GM19395 (cell line): Measurements from ENCODE around the gene GATA3.
A peak's percentile ranks its signal among the peaks of the same experiment; 100 is the strongest.

Source experiments
- ATAC-seq: cut with Tn5 transposase; IDR thresholded peaks from one replicate; pipeline ENCODE4 v1.9.1; 2021; ENCODE audit warnings: mild to moderate bottlenecking, moderate library complexity; ENCODE audit not compliant: unreplicated experiment

Gene GATA3

DNA sequence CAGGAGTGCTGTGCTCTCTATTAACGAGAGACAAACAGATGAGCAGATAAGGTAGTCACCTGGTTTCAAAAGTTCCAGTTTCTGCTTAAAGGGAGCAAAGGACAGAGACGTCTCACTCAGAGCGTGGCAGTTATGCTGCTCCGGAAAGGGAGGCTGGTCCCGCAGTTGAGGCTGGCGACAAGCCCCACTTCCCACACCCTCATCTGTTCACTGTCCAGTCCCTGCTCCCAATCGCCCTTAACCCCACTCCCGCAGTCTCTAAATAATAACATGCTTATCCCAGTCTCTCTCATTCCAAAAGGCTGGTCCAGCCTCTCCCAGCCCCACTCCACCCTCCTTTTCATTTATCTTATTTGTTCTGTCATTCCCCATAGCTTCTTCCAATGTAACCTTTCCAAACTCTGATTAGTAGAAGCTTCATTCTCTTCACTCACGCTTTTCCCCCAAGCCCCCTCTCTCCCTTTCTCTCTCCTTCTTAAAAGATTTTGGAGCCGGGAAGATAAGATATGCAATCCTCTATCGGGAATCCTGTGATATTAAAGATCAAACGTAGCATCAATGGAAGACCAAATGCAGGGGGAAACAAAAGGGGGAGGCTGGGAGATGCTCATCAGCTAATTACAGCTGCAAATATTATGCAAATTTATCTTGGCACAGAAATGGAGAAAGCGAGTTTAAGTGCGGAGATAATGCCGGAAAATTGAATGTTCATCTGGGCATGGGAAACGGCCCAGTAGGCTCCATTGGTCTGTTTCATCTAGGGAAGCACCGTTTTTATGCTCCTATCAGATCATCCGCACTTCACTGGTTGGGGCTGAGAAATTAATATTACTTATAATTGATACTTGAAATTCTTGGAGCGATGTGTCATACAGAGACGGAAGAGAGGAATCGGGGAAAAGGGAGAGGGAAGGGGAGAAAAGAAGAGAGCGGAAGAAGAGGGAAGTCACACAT lies 16.3 kb upstream of the GATA3 start:
- ATAC-seq, result no peak

DNA sequence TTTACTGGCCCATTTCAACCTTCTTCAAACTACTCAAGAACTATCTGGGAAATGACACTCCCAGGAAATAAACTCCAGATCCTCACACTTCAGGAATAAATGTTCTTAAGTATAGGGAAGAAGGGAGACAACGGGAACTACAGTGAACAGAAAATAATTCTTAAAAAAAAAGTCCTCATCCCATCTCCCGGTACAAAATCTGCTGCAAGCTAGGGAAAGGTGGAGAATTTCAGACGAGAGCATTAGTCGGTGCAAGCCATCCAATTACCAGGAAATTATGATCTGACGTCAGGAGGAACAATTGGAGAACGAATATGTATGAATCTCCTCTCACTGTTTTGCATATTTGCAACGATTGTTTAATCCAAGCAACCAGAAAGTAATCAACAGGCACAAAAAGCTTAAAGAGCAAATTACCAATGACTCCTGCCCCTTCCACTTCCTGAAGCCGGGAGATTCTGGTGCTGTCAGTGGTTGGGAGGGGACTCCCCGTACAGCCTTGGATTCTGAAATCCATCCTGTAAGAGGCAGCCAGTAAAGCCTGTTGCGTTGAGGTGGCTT lies 15.1 kb upstream of the GATA3 start:
- ATAC-seq, result no peak

DNA sequence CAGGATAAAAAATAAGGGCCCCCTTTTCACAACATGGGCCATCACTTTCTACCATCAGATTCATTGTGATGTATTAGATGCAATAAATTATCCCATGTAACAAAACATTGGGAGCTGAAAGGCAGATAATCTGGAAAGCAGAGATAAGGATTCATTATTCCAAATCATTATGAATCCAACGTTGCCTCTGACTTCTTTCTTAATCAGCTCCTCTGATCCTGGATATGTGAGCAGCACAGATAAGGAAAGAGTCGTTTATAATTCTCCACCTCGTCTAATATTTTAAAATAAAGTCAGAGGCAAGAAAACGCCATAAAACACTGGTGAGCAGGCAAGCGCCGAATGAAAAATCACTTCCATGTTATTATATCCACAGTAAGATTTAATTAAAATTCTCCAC lies 13.8 kb upstream of the GATA3 start:
- ATAC-seq, result no peak

DNA sequence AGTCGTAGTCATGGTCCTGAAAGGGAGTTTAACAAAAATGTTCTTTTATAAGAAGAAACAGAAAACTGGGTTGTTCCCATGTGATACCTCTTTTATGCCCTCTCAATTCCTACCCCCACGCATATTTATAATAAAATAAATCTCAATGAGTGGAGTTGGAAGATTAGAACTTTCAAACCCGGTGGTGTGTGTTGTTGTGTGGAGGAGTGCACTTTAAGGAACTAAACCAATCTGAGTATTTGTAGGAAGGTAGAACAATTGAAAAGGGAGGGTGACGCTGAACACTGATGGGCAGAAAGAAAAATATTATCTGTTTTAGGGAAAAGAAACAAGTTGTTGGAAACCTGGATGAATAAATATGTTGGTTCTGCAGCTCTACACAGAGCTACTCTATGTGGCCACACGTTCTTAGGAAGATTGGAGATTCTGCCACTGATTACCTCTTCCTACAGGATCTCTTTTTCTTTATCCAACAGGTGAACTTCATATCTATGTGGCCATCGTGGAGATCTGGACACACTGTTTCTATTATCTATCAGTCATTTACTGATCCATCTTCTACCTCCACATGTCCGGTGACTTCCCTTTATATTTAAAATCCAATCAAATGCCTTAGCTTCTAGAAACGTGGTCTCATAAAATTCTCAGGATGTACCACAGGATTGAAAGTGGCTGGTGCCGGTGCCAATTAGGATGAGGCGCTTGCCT lies 13.1 kb upstream of the GATA3 start:
- no peak for ATAC-seq

DNA sequence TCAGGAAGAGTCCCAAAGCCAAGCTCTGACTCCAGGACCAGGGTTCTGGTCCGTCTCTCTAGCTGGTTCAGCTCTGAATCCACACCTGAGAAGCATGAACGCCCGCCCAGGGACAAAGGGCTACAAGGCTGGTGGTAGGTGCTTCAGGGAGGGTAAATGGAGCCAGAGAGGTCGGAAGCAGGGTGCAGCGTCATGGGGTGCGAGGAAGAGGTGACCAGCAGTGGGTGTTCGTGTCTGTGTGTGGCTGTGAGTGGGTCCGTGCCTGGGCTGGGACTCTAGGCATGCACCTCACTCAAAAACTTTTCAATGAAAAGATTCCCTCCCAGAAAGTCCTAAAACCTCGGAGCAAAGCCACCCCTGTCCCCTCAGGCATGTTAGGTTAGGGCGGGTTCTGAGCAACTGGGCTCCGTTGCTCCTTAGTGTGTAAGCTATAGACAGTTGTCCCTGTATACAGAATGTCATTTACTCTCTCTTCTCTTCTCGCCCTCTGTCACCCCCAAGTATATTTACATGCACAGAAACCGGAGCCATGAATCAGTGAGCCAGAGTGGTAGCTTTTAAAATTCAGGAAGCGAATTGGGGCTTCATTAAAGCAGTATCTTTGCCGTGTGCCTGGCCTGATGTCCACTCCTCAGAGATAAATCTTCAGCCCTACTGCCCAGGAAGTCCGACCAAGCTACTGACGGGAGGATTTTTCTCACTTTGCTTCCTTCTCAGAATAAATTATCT lies 12.3 kb upstream of the GATA3 start:
- ATAC-seq, result no peak

DNA sequence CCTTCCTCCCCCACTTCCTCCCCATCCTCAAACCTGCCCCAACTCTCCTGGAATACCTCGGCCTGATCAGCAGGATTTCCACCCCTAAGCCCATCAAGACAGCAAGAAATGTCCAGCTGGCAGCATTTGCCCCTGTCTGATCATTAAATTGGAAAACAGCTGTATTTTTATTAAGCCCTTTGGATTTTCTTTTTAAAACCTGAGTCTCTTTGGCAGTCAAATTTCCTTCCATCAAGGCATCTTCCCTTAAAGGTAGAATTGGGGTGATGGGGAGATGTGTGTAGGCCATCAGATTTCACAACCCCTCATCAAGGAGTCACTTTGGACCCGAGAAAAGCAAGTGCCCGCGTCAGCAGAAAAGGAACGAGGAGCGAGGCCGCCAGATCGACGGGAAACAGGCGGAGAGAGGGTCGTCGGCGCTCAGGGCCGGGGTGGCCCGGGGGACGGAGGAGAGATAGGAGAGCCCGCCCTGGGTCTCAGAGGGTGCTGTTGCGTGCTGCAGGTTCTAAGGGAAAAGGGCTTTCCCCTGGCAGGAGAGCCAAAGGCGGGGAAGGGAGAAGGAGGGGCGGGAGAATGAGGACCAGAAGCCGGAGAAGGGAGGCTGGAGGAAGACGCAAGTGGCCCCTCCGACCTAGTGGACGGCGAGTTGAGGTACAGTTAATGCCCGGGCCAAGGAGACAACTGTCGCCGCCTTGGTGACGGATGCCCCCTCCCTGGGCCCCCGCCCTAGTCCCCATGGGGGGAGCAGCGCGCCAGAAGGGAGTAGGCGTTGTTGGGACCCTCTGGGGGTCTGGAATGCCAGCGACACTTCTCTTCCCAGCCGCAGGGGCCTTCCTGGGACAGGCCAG lies 11.5 kb upstream of the GATA3 start:
- ATAC-seq, result no peak

DNA sequence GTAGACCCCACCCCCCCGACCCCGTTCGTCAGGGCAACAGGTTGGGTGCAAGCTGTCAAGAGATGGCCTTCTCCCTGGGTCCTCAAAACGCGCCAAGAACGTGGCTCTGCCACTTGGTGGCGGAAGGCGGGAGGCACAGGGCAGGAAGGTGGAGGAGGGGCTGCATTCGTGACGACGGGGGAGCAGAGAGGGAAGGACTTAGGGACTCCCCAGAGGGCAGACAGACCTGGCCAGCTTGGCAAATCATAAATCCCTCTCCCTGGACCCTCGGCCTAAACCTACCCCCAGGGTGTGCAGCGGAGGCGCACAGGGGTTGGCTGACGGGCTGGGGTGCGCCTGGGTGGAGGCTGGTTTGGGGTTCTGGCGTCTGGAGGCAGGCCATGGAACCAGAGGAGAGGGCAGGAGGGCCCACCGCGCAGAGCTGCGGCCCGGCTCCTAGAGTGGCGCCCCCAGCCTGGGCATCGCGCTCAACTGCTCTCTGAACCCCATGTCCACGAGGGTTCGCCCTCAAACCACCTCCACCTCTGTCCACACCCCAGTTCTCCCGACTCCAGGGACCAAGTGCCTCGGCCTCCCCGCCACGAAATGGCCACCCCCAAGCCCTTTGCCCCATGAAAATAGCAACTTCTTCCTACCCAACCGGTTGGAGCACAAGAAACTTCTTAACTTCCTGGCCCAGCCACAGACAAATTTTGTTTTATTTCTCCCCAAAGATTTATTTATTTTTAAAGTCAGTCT lies 10.8 kb upstream of the GATA3 start:
- ATAC-seq, result no peak

DNA sequence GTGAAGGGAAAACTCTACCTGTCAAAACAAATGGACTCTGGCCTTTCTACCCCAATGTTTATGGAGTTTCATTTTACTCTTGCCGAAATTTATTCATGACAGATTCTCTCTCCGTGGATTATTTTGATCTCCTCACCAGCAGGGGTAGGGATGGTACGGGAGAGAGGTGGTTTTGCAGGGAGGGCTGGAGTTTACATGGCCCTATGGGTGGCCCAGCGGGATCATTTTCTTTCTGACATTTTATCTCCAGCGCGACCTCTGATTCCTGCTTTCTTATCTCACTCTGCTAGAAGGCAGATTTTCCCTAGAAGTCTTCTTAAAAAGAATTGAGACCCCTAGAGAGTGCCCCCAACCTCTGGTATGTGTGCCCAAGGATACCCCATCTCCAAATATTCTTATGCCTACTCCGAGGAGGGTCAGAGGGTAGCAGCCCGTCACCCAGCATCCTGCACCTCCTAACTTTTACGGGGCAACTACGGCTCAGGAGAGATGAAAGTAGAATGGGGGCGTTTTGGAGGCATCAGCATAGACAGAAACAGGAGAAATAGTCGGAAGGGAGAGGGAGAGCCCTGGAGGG lies 10.1 kb upstream of the GATA3 start:
- no peak for ATAC-seq

DNA sequence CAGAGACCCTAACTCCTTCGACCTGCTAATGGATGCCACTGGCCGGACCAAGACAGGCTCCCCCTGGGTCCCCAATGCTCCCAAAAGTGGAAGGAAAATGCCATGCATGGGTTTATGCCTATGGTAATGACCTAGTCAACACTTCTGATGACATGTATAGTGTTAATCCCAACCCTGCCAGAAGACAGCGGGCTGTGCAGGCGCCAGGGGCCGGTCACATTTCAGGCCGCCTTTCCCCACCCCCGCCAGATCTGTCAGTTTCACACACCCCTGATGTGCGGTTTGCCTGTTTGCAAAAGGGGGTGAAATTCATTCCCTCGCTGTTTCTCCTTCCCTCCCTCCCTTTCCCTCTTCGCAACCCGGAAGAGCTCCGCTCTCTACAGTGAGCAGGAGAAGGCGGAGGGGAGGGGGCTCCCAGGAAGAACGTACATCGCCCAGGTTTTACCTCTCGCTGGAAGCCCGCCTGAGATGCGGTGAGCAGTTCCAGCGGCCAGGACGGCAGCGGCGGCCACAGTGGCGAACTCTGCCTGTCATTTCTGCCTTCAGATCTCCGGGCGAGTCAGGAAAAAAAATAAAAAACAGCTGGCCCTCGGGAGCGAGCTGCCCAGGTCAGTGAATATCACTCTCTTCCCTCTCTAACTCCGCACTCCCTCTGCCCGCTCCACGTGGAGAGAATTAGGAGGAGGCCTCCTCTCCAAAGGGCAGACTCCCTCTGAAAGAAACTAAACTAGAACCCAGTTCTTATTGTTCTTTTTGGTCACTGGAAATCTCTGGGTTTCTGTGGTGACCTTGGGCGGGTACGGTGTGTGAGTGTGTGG lies 9.4 kb upstream of the GATA3 start:
- ATAC-seq, result peak; percentile 36

DNA sequence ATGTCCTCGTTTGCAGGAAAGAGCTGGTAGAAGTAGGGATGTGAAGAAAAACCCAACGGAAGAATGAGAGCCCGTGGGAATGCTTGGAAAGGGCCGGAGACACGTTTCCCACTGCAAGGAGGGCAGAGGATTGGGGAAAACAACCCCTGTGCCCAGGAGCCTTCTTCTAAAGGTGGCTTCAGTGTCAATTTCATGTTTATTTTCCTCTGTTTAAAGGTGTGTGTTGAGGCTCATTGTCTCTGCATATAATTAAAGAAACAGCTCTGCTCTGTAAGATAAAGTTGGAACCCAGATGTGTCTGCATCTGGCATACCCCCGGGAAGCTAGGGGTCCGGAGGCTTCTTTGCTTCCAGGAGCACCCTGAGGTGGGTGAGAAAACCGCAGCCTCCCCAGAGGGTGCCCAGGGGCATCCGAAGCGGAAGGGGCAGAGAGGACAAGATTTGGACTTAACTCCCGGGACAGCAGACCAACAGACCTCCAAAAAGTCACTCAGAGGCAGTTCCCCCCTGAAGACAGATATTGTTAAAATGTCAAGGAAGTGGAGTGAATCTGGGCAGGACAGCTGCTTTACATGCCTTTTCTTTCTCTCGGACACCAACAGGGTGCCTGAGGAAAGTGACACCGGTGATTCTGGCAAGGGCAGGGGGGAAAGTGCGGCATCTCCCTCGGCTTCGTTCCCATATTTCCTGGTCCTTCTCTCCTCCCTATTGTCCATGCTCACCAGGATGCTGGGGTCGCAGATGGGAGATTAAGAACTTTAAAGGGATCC lies 8.6 kb upstream of the GATA3 start:
- no peak for ATAC-seq

DNA sequence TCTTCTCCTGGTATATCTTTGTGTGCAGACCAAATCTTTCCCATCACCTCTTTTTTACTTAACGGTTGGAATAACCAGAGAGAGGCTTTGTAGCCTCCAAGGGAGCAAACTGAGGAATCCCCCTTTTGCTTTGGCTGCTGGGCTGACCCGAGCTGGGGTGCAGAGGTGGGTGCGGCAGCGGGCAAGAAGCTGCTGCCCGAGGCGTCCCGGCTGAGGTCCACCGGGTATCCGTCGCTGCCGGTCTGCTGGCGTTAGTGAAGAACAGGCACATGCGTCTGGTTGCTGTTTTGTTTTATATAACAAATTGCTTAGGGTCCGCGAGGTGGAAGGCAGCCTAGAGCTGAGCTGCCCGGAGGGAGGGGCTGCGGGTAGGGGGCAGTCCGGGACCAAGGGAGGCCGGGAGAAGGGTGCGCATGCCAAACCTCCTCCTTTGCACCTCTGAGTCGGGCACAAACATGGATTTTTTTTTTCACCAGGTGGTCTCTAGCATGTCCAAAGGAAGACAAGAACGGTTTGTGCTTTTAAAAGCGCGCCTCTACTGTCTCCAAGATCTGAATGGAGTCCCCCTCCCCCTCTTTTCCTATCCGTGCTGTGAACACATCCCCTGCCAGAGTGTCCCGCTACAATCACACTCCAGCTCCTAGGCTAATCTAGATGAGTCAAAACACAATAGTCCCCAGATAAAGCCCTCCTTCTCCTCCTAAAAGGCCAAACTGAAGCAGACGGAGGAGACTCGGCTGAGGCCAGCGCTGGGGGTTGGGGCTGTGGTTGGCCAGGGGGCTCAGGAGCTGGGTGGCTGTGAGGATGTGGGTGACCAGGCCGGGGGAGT lies 6.8 kb upstream of the GATA3 start:
- no peak for ATAC-seq

DNA sequence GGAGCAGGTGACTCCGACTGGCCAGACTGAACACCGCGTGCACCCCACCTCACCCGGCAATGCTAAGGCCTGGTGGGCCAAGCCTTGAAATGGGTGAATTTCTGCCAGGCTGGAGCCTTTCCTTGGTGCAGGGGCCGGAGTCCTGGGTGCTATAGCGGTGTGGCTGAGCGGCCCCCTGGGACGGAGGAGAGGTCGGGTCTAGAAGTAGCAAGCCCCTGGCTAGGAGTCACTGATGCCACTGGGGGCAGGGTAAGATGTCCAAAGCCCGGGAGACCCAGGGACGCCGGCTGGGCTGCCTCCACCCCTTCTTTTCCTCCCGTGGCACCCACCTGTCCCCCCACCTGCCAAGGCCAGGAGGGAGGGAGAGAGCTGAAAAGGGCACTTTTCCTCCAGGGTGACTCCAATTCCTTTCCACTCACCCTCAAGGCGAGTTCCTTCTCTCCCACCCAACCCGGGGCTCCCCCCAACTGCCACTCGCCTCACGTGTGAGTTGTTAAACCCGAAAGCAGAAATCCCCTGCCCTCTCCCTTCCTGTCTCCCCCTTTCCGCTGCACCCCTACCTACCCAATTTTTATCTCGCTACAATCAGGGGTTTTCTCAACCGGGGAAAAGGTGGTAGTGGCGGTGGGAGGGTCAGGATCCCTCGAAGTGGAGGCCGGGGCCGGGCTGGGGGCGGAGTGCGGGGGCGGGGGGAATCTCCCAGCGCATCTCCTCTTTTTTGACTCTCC lies 6.0 kb upstream of the GATA3 start:
- ATAC-seq, result no peak

DNA sequence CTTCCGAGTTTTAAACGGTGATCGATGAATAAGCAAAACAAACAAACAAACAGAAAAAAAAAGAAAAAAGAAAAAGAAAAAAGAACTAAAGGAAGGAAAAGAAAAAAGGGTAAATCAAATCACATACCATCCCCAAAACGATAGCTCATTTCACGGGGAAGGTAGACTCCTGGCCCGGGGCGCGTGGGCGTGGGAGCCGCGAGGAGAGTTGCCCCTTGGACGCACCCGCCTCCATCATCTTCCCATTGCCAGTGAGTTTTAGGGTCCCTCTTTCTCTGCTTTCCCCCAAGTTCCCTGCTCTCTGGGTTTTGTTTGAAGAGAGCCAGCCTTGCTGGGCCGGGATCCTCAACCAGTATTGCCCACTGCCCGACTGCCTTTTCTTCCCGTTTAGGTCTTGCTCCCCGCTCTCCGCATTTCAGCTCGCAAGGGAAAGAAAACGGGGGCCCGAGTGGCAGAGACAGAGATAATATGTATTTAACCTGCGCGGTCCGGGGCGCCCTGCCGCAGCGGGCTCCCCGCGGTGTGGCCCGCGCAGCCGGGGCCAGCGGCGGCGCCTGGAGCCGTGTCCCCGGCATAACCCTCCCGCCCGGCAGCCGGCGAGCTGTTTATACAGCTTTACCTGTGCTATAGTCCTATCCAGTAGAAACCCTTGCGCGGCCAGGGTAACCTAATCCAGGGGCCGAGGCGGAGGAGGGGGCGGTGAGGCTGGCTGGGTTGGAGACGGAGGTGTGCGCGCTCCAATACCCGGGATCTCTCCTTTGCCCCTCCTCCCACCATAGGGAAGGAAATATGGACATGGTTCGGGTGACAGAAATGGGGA lies 5.2 kb upstream of the GATA3 start:
- ATAC-seq, result no peak

DNA sequence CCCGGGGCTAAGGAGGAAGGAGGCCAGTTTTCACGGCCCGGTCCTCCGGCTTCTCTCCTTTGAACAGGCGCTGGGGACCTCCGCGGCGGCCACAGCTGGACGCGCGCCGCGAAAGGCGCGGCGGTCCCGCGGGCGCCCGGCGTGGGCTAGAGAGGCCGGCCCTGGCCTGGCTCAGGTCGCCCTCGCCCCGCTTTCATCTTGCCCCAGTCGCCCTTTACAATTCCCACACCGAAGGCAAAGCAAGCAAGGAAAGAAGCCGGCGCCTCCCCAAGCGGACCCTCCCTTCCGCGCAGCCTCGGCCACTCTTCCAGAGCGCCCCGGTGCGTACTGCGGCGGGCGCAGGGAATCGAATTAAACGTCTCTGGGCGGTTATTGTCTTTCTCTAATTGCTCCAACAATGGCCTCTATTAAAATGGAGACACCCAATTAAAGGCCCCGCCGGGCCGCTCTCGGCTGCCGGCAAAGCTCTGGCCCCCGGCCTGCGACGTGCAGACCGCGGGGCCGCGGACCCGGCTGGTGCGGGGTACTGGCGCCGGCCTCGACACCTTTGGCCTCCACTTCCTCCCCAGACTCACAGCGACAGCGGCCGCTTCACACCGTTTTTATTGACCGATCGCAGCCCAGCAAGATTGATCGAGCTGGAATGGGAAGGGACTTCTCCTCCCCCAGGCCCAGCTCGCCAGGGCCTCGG lies 4.5 kb upstream of the GATA3 start:
- ATAC-seq, result no peak
